GM20000 (cell line): Measurements from ENCODE around the gene EFCAB11.

ENCODE experiments used
- DNase-seq: peaks from one replicate; pipeline ENCODE4 v3.0.0; 2012; ENCODE audit warnings: low spot score
- CTCF ChIP-seq: IDR thresholded peaks from 2 replicates; pipeline ENCODE4 v1.5.1; 2012; ENCODE audit warnings: mild to moderate bottlenecking, control low read depth; ENCODE audit errors: extremely low read depth, missing control alignments

The EFCAB11 gene

GRCh38 chr14:89941830-89942377 is 12.6 kb downstream of the EFCAB11 start:
- no peak for DNase-seq
- TF ChIP-seq CTCF, result no peak

GRCh38 chr14:89936654-89937185 is 17.8 kb downstream of the EFCAB11 start:
- TF ChIP-seq CTCF, result no peak
- no peak for DNase-seq

- TF ChIP-seq CTCF, result no peak
- DNase-seq, result no peak
Observed at GRCh38 chr14:89933002-89933401, 21.5 kb downstream of the EFCAB11 start.

- no peak for TF ChIP-seq CTCF
- DNase-seq, result no peak
Observed at GRCh38 chr14:89927186-89927865, 27.2 kb downstream of the EFCAB11 start.

GRCh38 chr14:89926694-89927093 is 27.8 kb downstream of the EFCAB11 start:
- no peak for TF ChIP-seq CTCF
- DNase-seq, result no peak

GRCh38 chr14:89924268-89924667 is 30.3 kb downstream of the EFCAB11 start:
- no peak for TF ChIP-seq CTCF
- no peak for DNase-seq

- DNase-seq, result no peak
- no peak for TF ChIP-seq CTCF
Observed at GRCh38 chr14:89922031-89922907, 32.3 kb downstream of the EFCAB11 start.
